NB4 (cell line): ENCODE measurements around the gene NRBF2.
"Not testable (repeated sequence)": the region's sequence is repeated elsewhere in the genome, so short reads cannot be mapped to it uniquely, and the experiment has no call there.

Source experiments
- DNase-seq: peaks from one replicate; pipeline ENCODE4 v3.0.0; 2010; ENCODE audit warnings: low read depth
- H3K4me3 ChIP-seq: one replicate; pipeline ENCODE4 v1.5.1; 2011; ENCODE audit warnings: mild to moderate bottlenecking, low read depth, low read length, moderate library complexity
- CTCF ChIP-seq: IDR thresholded peaks from one replicate; pipeline ENCODE4 v1.5.1; 2012; ENCODE audit warnings: low read depth, low read length
- MAX ChIP-seq: IDR thresholded peaks from 2 replicates; pipeline ENCODE4 v1.6.1; 2011; ENCODE audit warnings: low read depth, low read length
- MYC ChIP-seq: IDR thresholded peaks from 2 replicates; pipeline ENCODE4 v1.6.1; 2011; ENCODE audit warnings: low read depth, low read length
- POLR2A ChIP-seq: IDR thresholded peaks from 2 replicates; pipeline ENCODE4 v1.6.1; 2011; ENCODE audit warnings: mild to moderate bottlenecking; ENCODE audit not compliant: insufficient read length; ENCODE audit errors: extremely low read depth

NRBF2 gene

GRCh38 chr10:63133056-63133820 lies at the start of gene NRBF2:
Gene NRBF2, plus strand, starts transcription at chr10:63133328. Its CDS starts 143 bp downstream, at chr10:63133471.
- peak; percentile 18 for TF ChIP-seq CTCF
- peak; percentile 95 for TF ChIP-seq POLR2A
- TF ChIP-seq MAX: peak; percentile 98
- peak; percentile 85; the same call in 1 of the 2 replicates for TF ChIP-seq MYC
- H3K4me3 ChIP-seq: peak within 1 kb of the TSS; percentile 88
- peak; percentile 99 for DNase-seq

- not testable (repeated sequence) for H3K4me3 ChIP-seq, DNase-seq
Observed at GRCh38 chr10:63083406-63083805, 49.7 kb upstream of the NRBF2 start.

GRCh38 chr10:63083904-63084689 lies 49.0 kb upstream of the NRBF2 start:
- peak; percentile 57 for TF ChIP-seq MYC
- peak; percentile 59 for TF ChIP-seq CTCF
- peak; percentile 39; the same call in 1 of the 2 replicates for TF ChIP-seq MAX
- TF ChIP-seq POLR2A: no peak
- no peak overlapping the region for H3K4me3 ChIP-seq
- DNase-seq: peak; percentile 88

GRCh38 chr10:63084690-63085382 lies 48.3 kb upstream of the NRBF2 start:
- no peak for TF ChIP-seq CTCF
- no peak for TF ChIP-seq POLR2A
- TF ChIP-seq MYC: no peak
- TF ChIP-seq MAX: no peak
- DNase-seq: no peak
- H3K4me3 ChIP-seq: no peak overlapping the region

- H3K4me3 ChIP-seq: no peak overlapping the region
Observed at GRCh38 chr10:63093227-63093626, 39.9 kb upstream of the NRBF2 start.

More at GRCh38 chr10:63093227-63093626, 39.9 kb upstream of the NRBF2 start:
- DNase-seq: no peak
- TF ChIP-seq MYC (no peak), POLR2A (no peak), CTCF (no peak), MAX (no peak)
